ENCODE measurements around the gene ASB13. TPM values are rescaled to one million over a fixed set of nuclear protein-coding genes. Genes with fewer than 3 reads are reported as not detected.
A peak's percentile ranks its signal among the peaks of the same experiment; 100 is the strongest.

The ASB13 gene
- total and polyA plus RNA-seq, 2 of the 13 experiments (the other 11 are each of a cell fraction or from before 2014, with no cell fraction given): 9.3 to 15.4 TPM

GRCh38 chr10:5623081-5623748 is 43.2 kb downstream of the ASB13 start (continued):
- TF ChIP-seq HMGXB4 (CRISPR knock-in tag; IDR thresholded peaks at IDR 0.05; ENCODE audit: borderline replicate concordance in 1 of 2, low read depth in 1 of 2): peak; percentile 68 to 82; a peak in 2 of 4 replicates
- peak; percentile 66; the same call in 1 of the 2 replicates for TF ChIP-seq ZMAT3 (CRISPR knock-in tag; conservative IDR thresholded peaks at IDR 0.05)
- TF ChIP-seq RAD21 (CRISPR knock-in tag; IDR thresholded peaks at IDR 0.05): peak; percentile 99
- TF ChIP-seq NFKB2 (CRISPR knock-in tag; IDR thresholded peaks at IDR 0.05; ENCODE audit: borderline replicate concordance): peak; percentile 66; the same call in 1 of the 2 replicates
- peak; percentile 37; the same call in 1 of the 2 replicates for TF ChIP-seq HDAC2 (CRISPR knock-in tag; IDR thresholded peaks at IDR 0.05)
- TF ChIP-seq MXI1 (IDR thresholded peaks at IDR 0.05; ENCODE audit: borderline replicate concordance, low read depth, low read length): peak; percentile 49; the same call in 1 of the 3 replicates
- TF ChIP-seq SMAD1 (CRISPR knock-in tag; IDR thresholded peaks at IDR 0.05; ENCODE audit: borderline replicate concordance, low read depth): no peak
- TF ChIP-seq THRA (CRISPR knock-in tag; IDR thresholded peaks at IDR 0.05; ENCODE audit: borderline replicate concordance): peak; percentile 51; the same call in 1 of the 2 replicates
- no peak for TF ChIP-seq GLMP (CRISPR knock-in tag; IDR thresholded peaks at IDR 0.05; ENCODE audit: borderline replicate concordance)
- TF ChIP-seq RXRA (CRISPR knock-in tag; IDR thresholded peaks at IDR 0.05): peak; percentile 68
- peak; percentile 89 for TF ChIP-seq ZFX (CRISPR knock-in tag; IDR thresholded peaks at IDR 0.05; ENCODE audit: low read depth)
- TF ChIP-seq DNMT1 (CRISPR knock-in tag; IDR thresholded peaks at IDR 0.05): peak; percentile 97
- TF ChIP-seq MBD4 (IDR thresholded peaks at IDR 0.05; ENCODE audit: borderline replicate concordance, low read length): no peak
- TF ChIP-seq PHF8 (CRISPR knock-in tag; IDR thresholded peaks at IDR 0.05): peak; percentile 50
- peak; percentile 50; the same call in 1 of the 2 replicates for TF ChIP-seq ZFP36L1 (CRISPR knock-in tag; IDR thresholded peaks at IDR 0.05)
- peak; percentile 50; the same call in 1 of the 2 replicates for TF ChIP-seq ZNF614 (CRISPR knock-in tag; IDR thresholded peaks at IDR 0.05; ENCODE audit: borderline replicate concordance)
- TF ChIP-seq HNF4G (IDR thresholded peaks at IDR 0.05; ENCODE audit: borderline replicate concordance, low read depth, low read length): no peak
- peak; percentile 30; the same call in 1 of the 2 replicates for TF ChIP-seq HNF4G (CRISPR knock-in tag; IDR thresholded peaks at IDR 0.05; ENCODE audit: borderline replicate concordance, low read depth)
- peak; percentile 85 for TF ChIP-seq NRL (CRISPR knock-in tag; IDR thresholded peaks at IDR 0.05; ENCODE audit: borderline replicate concordance)
- TF ChIP-seq BCL3 (CRISPR knock-in tag; IDR thresholded peaks at IDR 0.05): peak; percentile 68; the same call in 1 of the 2 replicates
- TF ChIP-seq ZNF709 (CRISPR knock-in tag; IDR thresholded peaks at IDR 0.05): no peak
- TF ChIP-seq ZNF598 (CRISPR knock-in tag; IDR thresholded peaks at IDR 0.05; ENCODE audit: borderline replicate concordance): peak; percentile 69; the same call in 1 of the 2 replicates
